Common myeloid progenitor, CD34-positive (primary cell): Measurements from ENCODE around the gene SMG5.

Experiments
- CTCF ChIA-PET: fragments of 350-600 bp; sonication (Branson Sonifier 250); formaldehyde crosslinking; loops from one replicate; lab custom pipeline; 2021; ENCODE audit warnings: antibody characterized with exemption; lab: Charles Lee
- POLR2A ChIA-PET: fragments of 350-600 bp; sonication (Branson Sonifier 250); formaldehyde crosslinking; loops from one replicate; lab custom pipeline; 2021; ENCODE audit warnings: antibody characterized with exemption; lab: Charles Lee
- DNase-seq, 3 donors: peaks; one replicate each; pipeline versions ENCODE4 v3.0.0 to v3.0.0-alpha.2; 2013
- H3K27ac ChIP-seq, 2 experiments: 1 replicate in 1 of 2; 2 replicates in 1 of 2; pipeline ENCODE4 v1.7.0; 2013; ENCODE audit warnings: inconsistent platforms in 2 of 2, low read length in 2 of 2, mild to moderate bottlenecking in 2 of 2, low read depth in 1 of 2, moderate library complexity in 1 of 2; ENCODE audit not compliant: severe bottlenecking in 2 of 2, insufficient read depth in 1 of 2, poor library complexity in 1 of 2
- H3K27me3 ChIP-seq, 5 experiments: replicated peaks in 2 of 5; 1 replicate in 3 of 5; 2 replicates in 2 of 5; pipeline versions ENCODE4 v1.6.1 to v1.7.0; 2013; ENCODE audit warnings: low read length in 4 of 5, mild to moderate bottlenecking in 2 of 5, moderate library complexity in 2 of 5, inconsistent platforms in 1 of 5; ENCODE audit not compliant: insufficient read depth in 5 of 5, control insufficient read depth in 4 of 5
- H3K36me3 ChIP-seq, 4 experiments: 1 replicate in 2 of 4; 2 replicates in 2 of 4; pipeline versions ENCODE4 v1.6.1 to v1.7.0; 2013; ENCODE audit warnings: low read length in 3 of 4, control low read depth in 1 of 4, mild to moderate bottlenecking in 1 of 4; ENCODE audit not compliant: control insufficient read depth in 4 of 4, insufficient read depth in 4 of 4
- H3K4me1 ChIP-seq, 4 experiments: 1 replicate in 3 of 4; 2 replicates in 1 of 4; pipeline versions ENCODE4 v1.6.1 to v1.7.1; 2013; ENCODE audit warnings: low read length in 3 of 4, mild to moderate bottlenecking in 3 of 4, control low read depth in 1 of 4, inconsistent platforms in 1 of 4, moderate library complexity in 1 of 4; ENCODE audit not compliant: control insufficient read depth in 4 of 4, insufficient read depth in 4 of 4; ENCODE audit errors: control extremely low read depth in 1 of 4
- H3K4me3 ChIP-seq, 7 experiments: 1 replicate in 4 of 7; 2 replicates in 3 of 7; pipeline versions ENCODE4 v1.5.1 to v1.7.0; 2013; ENCODE audit warnings: mild to moderate bottlenecking in 7 of 7, low read length in 6 of 7, moderate library complexity in 6 of 7, inconsistent platforms in 2 of 7, low read depth in 2 of 7, control low read depth in 1 of 7; ENCODE audit not compliant: insufficient read depth in 4 of 7, control insufficient read depth in 1 of 7; ENCODE audit errors: extremely low read depth in 1 of 7
- H3K9me3 ChIP-seq, 5 experiments: 1 replicate in 4 of 5; 2 replicates in 1 of 5; pipeline versions ENCODE4 v1.6.1 to v1.7.1; 2013; ENCODE audit warnings: low read length in 4 of 5, mild to moderate bottlenecking in 2 of 5, inconsistent platforms in 1 of 5, low read depth in 1 of 5, moderate library complexity in 1 of 5; ENCODE audit not compliant: control insufficient read depth in 4 of 5, insufficient read depth in 2 of 5; ENCODE audit errors: control extremely low read depth in 1 of 5
- WGBS: methylation state at CpG from one replicate; pipeline ENCODE4 v1.1.5; 2013; ENCODE audit not compliant: insufficient coverage; 5-methylcytosine and 5-hydroxymethylcytosine counted together

SMG5 gene

GRCh38 chr1:156258859-156259258, 23.8 kb downstream of the SMG5 start:
- H3K9me3 ChIP-seq = no peaks in the 10 kb centered on the region
- no peak for DNase-seq
- H3K4me3 ChIP-seq = no peak overlapping the region
- CTCF ChIA-PET = interaction anchor here (1.6 to 3.4 kb wide), 6 partner anchors 8 to 117 kb away, joined by 3 to 15 read pairs (median 8); no protein-coding TSS in a partner anchor
- WGBS = 95% methylated on average over 7 of the region's 8 CpGs
- H3K27me3 ChIP-seq = no peaks in the 10 kb centered on the region
- peaks cover 10 to 78% (median 51%) of the 10 kb centered on the region in 4 experiments for H3K36me3 ChIP-seq
- POLR2A ChIA-PET = no interaction called here
- no peak overlapping the region for H3K27ac ChIP-seq
- peaks cover 10 to 48% (median 37%) of the 10 kb centered on the region in 4 experiments for H3K4me1 ChIP-seq

GRCh38 chr1:156257711-156258110, 24.9 kb downstream of the SMG5 start:
- no peaks in the 10 kb centered on the region for H3K27me3 ChIP-seq
- H3K4me1 ChIP-seq = peaks cover 10 to 54% (median 48%) of the 10 kb centered on the region in 4 experiments
- WGBS = 76% methylated on average over 2 of the region's 2 CpGs
- H3K36me3 ChIP-seq = peaks cover 10 to 79% (median 52%) of the 10 kb centered on the region in 4 experiments
- no peaks in the 10 kb centered on the region for H3K9me3 ChIP-seq
- H3K27ac ChIP-seq = peak overlapping the region; percentile 8 to 9
- peak overlapping the region in 1 of 7 experiments; percentile 46 for H3K4me3 ChIP-seq
- POLR2A ChIA-PET = no interaction called here
- CTCF ChIA-PET = interaction anchor here (0.6 to 3.4 kb wide), 7 partner anchors 9 to 75 kb away, joined by 3 to 15 read pairs (median 3); no protein-coding TSS in a partner anchor
- peak in 2 of 3 donors; percentile 20 to 24 for DNase-seq

- Histone ChIP-seq H3K9me3 (no peaks in the 10 kb centered on the region), H3K36me3 (peaks cover 7 to 84% (median 50%) of the 10 kb centered on the region in 4 experiments), H3K4me3 (no peak overlapping the region), H3K27me3 (no peaks in the 10 kb centered on the region), H3K27ac (no peak overlapping the region), H3K4me1 (peaks cover 10 to 73% (median 72%) of the 10 kb centered on the region in 4 experiments)
- DNase-seq = no peak
- CTCF ChIA-PET = interaction anchor here (0.5 to 2.0 kb wide), 5 partner anchors 17 to 103 kb away, joined by 3 to 5 read pairs (median 4); partner anchors contain the start of gene SLC25A44
- POLR2A ChIA-PET = interaction anchor here (0.6 kb wide), 1 partner anchor 13 kb away, joined by 4 read pairs; no protein-coding TSS in a partner anchor
- 88% methylated on average over 3 of the region's 3 CpGs for WGBS
These were observed 29.0 kb downstream of the SMG5 start for GRCh38 chr1:156253634-156254033.

- peak overlapping the region in 4 of 7 experiments; percentile 11 to 36 (median 20) for H3K4me3 ChIP-seq
- peak overlapping the region in 1 of 2 experiments; percentile 44 for H3K27ac ChIP-seq
- H3K4me1 ChIP-seq = peaks cover 0 to 58% (median 54%) of the 10 kb centered on the region in 4 experiments
- H3K9me3 ChIP-seq = no peaks in the 10 kb centered on the region
- H3K36me3 ChIP-seq = peaks cover 7 to 76% (median 48%) of the 10 kb centered on the region in 4 experiments
- ChIA-PET CTCF (interaction anchor here (0.9 to 2.8 kb wide), 11 partner anchors 8 to 108 kb away, joined by 3 to 13 read pairs (median 5); no protein-coding TSS in a partner anchor), POLR2A (interaction anchor here (0.6 to 1.4 kb wide), 4 partner anchors 9 to 1254 kb away, joined by 3 to 4 read pairs (median 4); partner anchors contain the start of gene BGLAP)
- DNase-seq = peak; percentile 52 to 81 (median 74)
- WGBS = 5% methylated on average over 3 of the region's 3 CpGs
- H3K27me3 ChIP-seq = no peaks in the 10 kb centered on the region
These were observed 31.1 kb downstream of the SMG5 start for GRCh38 chr1:156251527-156251926.

GRCh38 chr1:156249593-156249992, 33.0 kb downstream of the SMG5 start:
- Histone ChIP-seq H3K27me3 (peaks cover 0 to 2% (median 0%) of the 10 kb centered on the region in 5 experiments), H3K4me1 (peaks cover 0 to 67% (median 63%) of the 10 kb centered on the region in 4 experiments), H3K4me3 (no peak overlapping the region), H3K9me3 (no peaks in the 10 kb centered on the region), H3K36me3 (peaks cover 7 to 65% (median 43%) of the 10 kb centered on the region in 4 experiments), H3K27ac (no peak overlapping the region)
- 91% methylated on average over 1 of the region's 5 CpGs for WGBS
- CTCF ChIA-PET = interaction anchor here (1.1 to 2.8 kb wide), 3 partner anchors 8 to 12 kb away, joined by 4 to 13 read pairs (median 9); no protein-coding TSS in a partner anchor
- POLR2A ChIA-PET = no interaction called here
- no peak for DNase-seq

- POLR2A ChIA-PET = interaction anchor here (0.6 kb wide), 2 partner anchors 34 to 36 kb away, joined by 3 read pairs; partner anchors contain the start of genes PMF1 and SMG5
- no peaks in the 10 kb centered on the region for H3K9me3 ChIP-seq
- H3K4me3 ChIP-seq = no peak overlapping the region
- CTCF ChIA-PET = interaction anchor here (0.9 to 1.4 kb wide), 2 partner anchors 12 to 24 kb away, joined by 3 read pairs; no protein-coding TSS in a partner anchor
- peaks cover 0 to 71% (median 60%) of the 10 kb centered on the region in 4 experiments for H3K4me1 ChIP-seq
- no peak overlapping the region for H3K27ac ChIP-seq
- H3K36me3 ChIP-seq = peaks cover 7 to 55% (median 38%) of the 10 kb centered on the region in 4 experiments
- WGBS = 100% methylated on average over 2 of the region's 4 CpGs
- no peak for DNase-seq
- H3K27me3 ChIP-seq = peaks cover 0 to 2% (median 0%) of the 10 kb centered on the region in 5 experiments
These were observed 34.3 kb downstream of the SMG5 start for GRCh38 chr1:156248323-156248683.
